Adrenal gland (tissue), 12 donors: ENCODE measurements around the gene LIPI. TPM values are rescaled to one million over a fixed set of nuclear protein-coding genes. Genes with fewer than 3 reads are reported as not detected.

Experiments used
- DNase-seq, 7 donors: peaks; one replicate each; pipeline ENCODE4 v3.0.0-alpha.2; 2019 to 2020
- H3K27ac ChIP-seq, 5 donors: fragments of 200-600 bp; sonication (generic) in 4 of 5; 1 replicate in 3 of 5; 2 replicates in 2 of 5; pipeline versions ENCODE4 v1.5.1 to v1.8.0; 2016 to 2020; ENCODE audit warnings: mild to moderate bottlenecking in 1 of 5
- H3K27me3 ChIP-seq: fragments of 200-600 bp; 2 replicates; pipeline ENCODE4 v1.8.0; 2021
- H3K36me3 ChIP-seq, 2 donors: fragments of 200-600 bp; replicated peaks in 1 of 2; 1 replicate in 1 of 2; 2 replicates in 1 of 2; pipeline versions ENCODE4 v1.5.1 to v1.8.0; 2018 to 2022
- H3K4me1 ChIP-seq, 2 donors: fragments of 200-600 bp; replicated peaks in 1 of 2; 1 replicate in 1 of 2; 2 replicates in 1 of 2; pipeline versions ENCODE4 v1.5.1 to v1.8.0; 2018 to 2021
- H3K4me3 ChIP-seq, 4 donors: fragments of 200-600 bp; sonication (generic) in 3 of 4; one replicate each; pipeline ENCODE4 v1.5.1; 2016 to 2018
- H3K9me3 ChIP-seq, 3 donors: fragments of 200-600 bp; sonication (generic) in 1 of 3; replicated peaks in 1 of 3; 1 replicate in 2 of 3; 2 replicates in 1 of 3; pipeline versions ENCODE4 v1.5.1 to v1.8.0; 2016 to 2021
- CTCF ChIP-seq, 6 experiments: fragments of 450-650 bp in 4 of 6; fragments of 200-600 bp in 2 of 6; sonication (generic) in 1 of 6; IDR thresholded peaks; 1 replicate in 5 of 6; 2 replicates in 1 of 6; pipeline versions ENCODE4 v1.5.1 to v1.8.0; 2016 to 2021; ENCODE audit warnings: antibody characterized with exemption in 6 of 6, mild to moderate bottlenecking in 2 of 6, moderate library complexity in 1 of 6
- POLR2A ChIP-seq, 2 donors: fragments of 450-650 bp; IDR thresholded peaks; one replicate each; pipeline ENCODE4 v1.6.1; 2017; ENCODE audit warnings: antibody characterized with exemption in 2 of 2, mild to moderate bottlenecking in 2 of 2, moderate library complexity in 1 of 2
- WGBS, 4 donors: extraction: QIAGEN DNeasy Blood & Tissue Kit in 2 of 4; methylation state at CpG; one replicate each; pipeline versions ENCODE4 v1.1.5 to v1.1.7; 2013 to 2017; 5-methylcytosine and 5-hydroxymethylcytosine counted together
- intact Hi-C, 2 donors: fragments of 100-400 bp; cut with DNase I; formaldehyde crosslinking; loops; one replicate each; pipeline versions ENCODE4 v1.14.1 to v1.15.0; 2022 to 2023
- polyA plus RNA-seq, 3 donors: library from polyadenylated mRNA; stranded (reverse); fragments of 200-250 nt in 2 of 3; fragments of 350-450 nt in 1 of 3; fragmentation: Illumina TruSeq in 1 of 3; extraction: RNeasy Lipid Tissue Mini Kit (QIAGEN cat#74804) in 1 of 3; gene quantifications; one replicate each; pipeline ENCODE4 v1.2.3, GENCODE V29; 2013 to 2014
- total RNA-seq, 9 donors: library from RNA; depleted of rRNA in 4 of 9; stranded (reverse); fragments of >200 nt in 4 of 9; fragments of 120-200 nt in 1 of 9; fragmentation: NEBNext Ultra II Directional in 1 of 9; extraction: Animal tissue kit (Norgen Biotek cat#: 25700) in 1 of 9; gene quantifications; one replicate each; pipeline versions ENCODE4 v1.1.0 to v1.2.4, GENCODE V29; 2013 to 2023
- donor health status: healthy with polysubstance abuse.
- donor health status: Bipolar disorder and iron deficiency.
- donor health status: DM: yes; HTN: yes; CAD: no.
- donor health status: DM: no; HTN: no; CAD: no.
- donor health status: DM: no; HTN: no; CAD: no.
- donor health status: DM: yes; HTN: yes; CAD: no.

Gene LIPI
- total and polyA plus RNA-seq, 12 donors: not detected

- intact Hi-C loops: no loop called here
- Histone ChIP-seq H3K4me1 (no peaks in the 10 kb centered on the region), H3K9me3 (peaks cover 0 to 4% (median 0%) of the 10 kb centered on the region in 3 donors), H3K27ac (no peak overlapping the region), H3K36me3 (no peaks in the 10 kb centered on the region), H3K27me3 (no peaks in the 10 kb centered on the region), H3K4me3 (no peak overlapping the region)
- DNase-seq: no peak
- WGBS, 4 donors: 40 to 70% (median 64%) methylated on average over 1 of the region's 1 CpG; no CpG with 5 or more reads in 1 of the 4 donors
- no peak for TF ChIP-seq POLR2A (IDR thresholded peaks at IDR 0.05)
- TF ChIP-seq CTCF (IDR thresholded peaks at IDR 0.05): no peak
Observed at GRCh38 chr21:14229399-14229798, 18.6 kb upstream of the LIPI start.

DNA sequence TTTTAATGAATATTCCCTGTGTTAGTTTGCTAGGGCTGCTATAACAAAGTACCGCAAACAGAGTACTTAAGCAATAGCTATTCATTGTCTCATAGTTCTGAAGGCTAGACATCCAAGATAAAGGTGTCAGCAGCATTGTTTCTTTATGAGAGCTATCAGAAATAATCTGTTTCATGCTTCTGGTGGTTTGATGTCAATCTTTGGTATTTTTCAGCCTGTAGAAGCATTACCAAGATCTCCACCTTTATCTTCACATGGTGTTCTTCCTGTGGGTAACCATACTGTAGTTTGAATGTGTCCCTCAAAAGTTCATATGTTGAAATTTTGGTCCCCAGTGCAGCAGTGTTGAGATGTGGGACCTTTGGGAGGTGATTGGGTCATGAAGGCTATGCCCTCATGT is 12.6 kb upstream of the LIPI start:
- WGBS, 4 donors: 90 to 94% (median 91%) methylated on average over 1 of the region's 1 CpG
- H3K4me1 ChIP-seq: no peaks in the 10 kb centered on the region
- no peaks in the 10 kb centered on the region for H3K36me3 ChIP-seq
- H3K27me3 ChIP-seq: no peaks in the 10 kb centered on the region
- intact Hi-C loops: no loop called here
- no peak overlapping the region for H3K4me3 ChIP-seq
- H3K27ac ChIP-seq: no peak overlapping the region
- no peaks in the 10 kb centered on the region for H3K9me3 ChIP-seq
- no peak for TF ChIP-seq POLR2A (IDR thresholded peaks at IDR 0.05)
- TF ChIP-seq CTCF (IDR thresholded peaks at IDR 0.05): no peak
- no peak for DNase-seq

- H3K27me3 ChIP-seq: no peaks in the 10 kb centered on the region
- WGBS, 4 donors: 0 to 1% (median 1%) methylated on average over 28 to 55 of the region's 55 CpGs
- peak within 1 kb of the TSS in 1 of 5 donors; percentile 5 for H3K27ac ChIP-seq
- H3K4me3 ChIP-seq: peak within 1 kb of the TSS in 3 of 4 donors; percentile 52 to 87 (median 55)
- DNase-seq: peak; percentile 18 to 78 (median 71)
- no peaks in the 10 kb centered on the region for H3K9me3 ChIP-seq
- intact Hi-C loops: no loop called here
- TF ChIP-seq CTCF (IDR thresholded peaks at IDR 0.05) (no peak), POLR2A (IDR thresholded peaks at IDR 0.05) (no peak)
- H3K36me3 ChIP-seq: no peaks in the 10 kb centered on the region
- no peaks in the 10 kb centered on the region for H3K4me1 ChIP-seq
Observed at GRCh38 chr21:14215971-14216641, 5.4 kb upstream of the LIPI start, which contains the start of gene RBM11. TSS of gene RBM11 (plus strand) at chr21:14216157. CDS start at chr21:14216187, 30 bp downstream.

GRCh38 chr21:14213164-14213563 is 2.4 kb upstream of the LIPI start:
- Histone ChIP-seq H3K27ac (no peak overlapping the region), H3K9me3 (no peaks in the 10 kb centered on the region), H3K27me3 (no peaks in the 10 kb centered on the region), H3K4me3 (no peak overlapping the region), H3K4me1 (no peaks in the 10 kb centered on the region), H3K36me3 (no peaks in the 10 kb centered on the region)
- DNase-seq: no peak
- TF ChIP-seq POLR2A (IDR thresholded peaks at IDR 0.05): no peak
- no peak for TF ChIP-seq CTCF (IDR thresholded peaks at IDR 0.05)
- intact Hi-C loops: no loop called here
